Measurements from ENCODE around the gene NCF4.

GRCh38 chr22:36918586-36919284, 57.9 kb downstream of the NCF4 start:
- TF ChIP-seq POLR2A (IDR thresholded peaks at IDR 0.05; ENCODE audit: low read length) (no peak), HOXB5 (CRISPR knock-in tag; IDR thresholded peaks at IDR 0.05) (no peak), CTCF (IDR thresholded peaks at IDR 0.05) (no peak), RCOR1 (IDR thresholded peaks at IDR 0.05; ENCODE audit: low read depth, low read length) (no peak), HOXB13 (CRISPR knock-in tag; IDR thresholded peaks at IDR 0.05; ENCODE audit: low read depth) (no peak)
